Liver (tissue), 3 donors: ENCODE results near the gene TARS2.

ENCODE experiments used
- RAD21 ChIP-seq, 2 donors: IDR thresholded peaks; 2 replicates each; pipeline ENCODE4 v1.6.1; 2016; ENCODE audit warnings: antibody characterized with exemption in 2 of 2, mild to moderate bottlenecking in 2 of 2
- SP1 ChIP-seq: IDR thresholded peaks from 2 replicates; pipeline ENCODE4 v1.6.1; 2018; ENCODE audit warnings: antibody characterized with exemption, mild to moderate bottlenecking
- ZBTB33 ChIP-seq: IDR thresholded peaks from 2 replicates; pipeline ENCODE4 v1.6.1; 2016; ENCODE audit warnings: antibody characterized with exemption
- TF ChIP-seq, protein P1 (sequence below): fragments of 150-350 bp; IDR thresholded peaks from 2 replicates; pipeline ENCODE4 v1.5.1; 2017; ENCODE audit warnings: improper control_type of control experiment, low read depth, low read length; ENCODE audit not compliant: missing input control
- donor health status: healthy.
- donor health status: healthy.

- TF ChIP-seq, protein P1, sequence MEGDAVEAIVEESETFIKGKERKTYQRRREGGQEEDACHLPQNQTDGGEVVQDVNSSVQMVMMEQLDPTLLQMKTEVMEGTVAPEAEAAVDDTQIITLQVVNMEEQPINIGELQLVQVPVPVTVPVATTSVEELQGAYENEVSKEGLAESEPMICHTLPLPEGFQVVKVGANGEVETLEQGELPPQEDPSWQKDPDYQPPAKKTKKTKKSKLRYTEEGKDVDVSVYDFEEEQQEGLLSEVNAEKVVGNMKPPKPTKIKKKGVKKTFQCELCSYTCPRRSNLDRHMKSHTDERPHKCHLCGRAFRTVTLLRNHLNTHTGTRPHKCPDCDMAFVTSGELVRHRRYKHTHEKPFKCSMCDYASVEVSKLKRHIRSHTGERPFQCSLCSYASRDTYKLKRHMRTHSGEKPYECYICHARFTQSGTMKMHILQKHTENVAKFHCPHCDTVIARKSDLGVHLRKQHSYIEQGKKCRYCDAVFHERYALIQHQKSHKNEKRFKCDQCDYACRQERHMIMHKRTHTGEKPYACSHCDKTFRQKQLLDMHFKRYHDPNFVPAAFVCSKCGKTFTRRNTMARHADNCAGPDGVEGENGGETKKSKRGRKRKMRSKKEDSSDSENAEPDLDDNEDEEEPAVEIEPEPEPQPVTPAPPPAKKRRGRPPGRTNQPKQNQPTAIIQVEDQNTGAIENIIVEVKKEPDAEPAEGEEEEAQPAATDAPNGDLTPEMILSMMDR, result no peak
- TF ChIP-seq SP1, result peak; percentile 51
- TF ChIP-seq RAD21 (IDR thresholded peaks at IDR 0.05), result peak; percentile 13 to 20
- TF ChIP-seq ZBTB33, result peak; percentile 53
These were observed 20.3 kb upstream of the TARS2 start for GRCh38 chr1:150466964-150467363.
